ENCODE results near the gene SIPA1L2.
A peak's percentile ranks its signal among the peaks of the same experiment; 100 is the strongest.

SIPA1L2 gene

GRCh38 chr1:232641507-232641906 lies 11.6 kb upstream of the SIPA1L2 start:
- no peak for DNase-seq

GRCh38 chr1:232636799-232637198 lies 6.9 kb upstream of the SIPA1L2 start:
- DNase-seq, result no peak

GRCh38 chr1:232635778-232636356 lies 5.9 kb upstream of the SIPA1L2 start:
- peak; percentile 75 for DNase-seq

DNA sequence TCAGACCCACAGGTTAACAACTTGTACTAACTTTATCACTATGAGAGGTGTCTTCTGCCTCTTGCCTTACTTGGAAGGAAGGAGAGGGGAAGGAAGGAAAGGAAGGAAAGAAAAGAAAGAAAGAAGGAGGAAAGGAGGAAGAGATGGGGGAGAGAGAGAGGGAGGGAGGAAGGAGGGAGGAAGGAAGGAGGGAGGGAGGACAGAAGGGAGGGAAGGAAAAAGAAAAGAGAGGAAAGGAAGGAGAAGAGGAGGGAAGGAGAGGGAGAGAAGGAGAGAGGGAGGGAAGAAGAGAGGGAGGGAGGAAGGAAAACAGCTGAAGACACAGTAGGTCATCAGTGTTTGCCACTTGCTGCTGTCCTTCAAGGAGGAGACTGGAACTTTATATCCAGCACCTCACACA lies 5.3 kb upstream of the SIPA1L2 start:
- DNase-seq, result no peak

GRCh38 chr1:232634096-232634495 lies 4.2 kb upstream of the SIPA1L2 start:
- no peak for DNase-seq

DNA sequence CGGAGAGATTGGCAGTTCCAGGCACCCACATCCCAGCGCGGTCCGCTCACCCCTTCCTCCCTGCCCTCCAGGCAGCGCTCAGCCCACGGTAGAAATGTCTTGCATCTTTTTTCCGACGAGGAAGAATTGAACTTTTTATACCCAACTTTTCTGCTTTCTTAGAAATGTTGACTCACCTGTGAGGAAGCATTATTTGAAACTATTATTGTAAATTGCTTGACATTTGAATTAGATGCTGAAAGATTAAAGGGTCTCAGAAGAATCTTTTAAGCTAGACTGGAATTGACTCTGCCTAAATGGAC lies 912 bp upstream of the SIPA1L2 start:
- no peak for DNase-seq

DNA sequence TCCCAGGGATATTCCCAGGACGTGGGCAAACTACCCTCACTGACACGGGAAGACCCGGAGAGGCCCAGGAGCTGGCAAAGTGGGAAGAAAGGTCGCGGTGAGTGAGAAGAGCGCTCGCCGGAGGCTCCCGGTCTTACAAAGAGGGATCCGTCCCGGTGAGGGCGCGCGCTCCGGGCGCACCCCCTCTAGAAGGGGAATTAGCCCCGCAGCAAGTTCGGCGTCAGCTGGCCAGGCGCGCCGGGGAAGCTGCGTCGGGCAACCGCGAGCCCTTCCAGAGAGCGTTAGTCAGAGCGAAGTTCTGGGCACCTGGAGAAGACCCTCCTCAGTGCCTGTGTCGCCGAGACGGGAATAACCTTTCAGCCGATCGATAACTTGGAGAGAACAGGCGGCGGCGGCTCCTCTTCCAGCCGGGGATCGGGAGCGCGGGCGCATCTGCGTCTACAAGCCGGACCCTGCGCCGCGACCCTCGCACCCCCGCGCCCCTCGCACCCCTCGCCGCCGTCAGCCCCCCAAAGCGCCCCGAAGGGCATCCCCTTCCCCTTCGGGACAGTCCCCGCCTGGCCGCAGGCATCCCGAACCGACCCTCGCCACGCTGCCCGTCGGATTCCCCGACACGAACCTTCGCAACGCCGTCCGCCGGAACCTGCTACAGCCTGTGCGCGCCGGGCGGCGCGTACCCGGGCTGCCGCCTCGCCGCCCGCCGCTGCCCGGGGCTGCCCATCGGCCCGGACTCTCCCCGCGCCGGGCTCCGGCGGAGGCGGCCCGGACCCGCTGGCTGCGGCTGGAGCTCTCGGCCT lies 485 bp downstream of the SIPA1L2 start:
- DNase-seq, result peak; percentile 27

GRCh38 chr1:232628335-232629249 lies 1.3 kb downstream of the SIPA1L2 start:
- DNase-seq, result peak; percentile 20

- peak; percentile 30 for DNase-seq
These were observed 2.1 kb downstream of the SIPA1L2 start for GRCh38 chr1:232627645-232628334.

- no peak for DNase-seq
These were observed 2.8 kb downstream of the SIPA1L2 start for GRCh38 chr1:232627171-232627570.

DNA sequence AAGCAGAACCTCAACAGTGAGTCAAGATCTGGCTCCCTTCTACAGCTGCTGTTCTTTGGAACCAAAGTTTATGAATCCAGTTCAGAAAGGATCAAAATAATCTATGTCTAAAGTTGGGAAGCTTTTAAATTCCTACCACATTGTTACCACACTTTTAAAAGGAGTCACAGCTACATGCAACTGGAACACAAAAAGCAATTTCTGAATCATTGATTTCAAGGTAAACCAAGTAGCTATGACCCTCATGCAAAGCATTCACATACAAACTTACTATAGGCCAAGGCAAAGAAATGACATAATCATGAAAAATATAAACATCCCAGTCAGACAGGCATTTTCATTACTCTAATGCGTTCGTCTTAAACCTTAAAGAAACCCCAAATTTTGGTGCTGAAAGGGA lies 3.5 kb downstream of the SIPA1L2 start:
- DNase-seq, result no peak

- DNase-seq, result no peak
These were observed 4.5 kb downstream of the SIPA1L2 start for GRCh38 chr1:232625319-232625868.

DNA sequence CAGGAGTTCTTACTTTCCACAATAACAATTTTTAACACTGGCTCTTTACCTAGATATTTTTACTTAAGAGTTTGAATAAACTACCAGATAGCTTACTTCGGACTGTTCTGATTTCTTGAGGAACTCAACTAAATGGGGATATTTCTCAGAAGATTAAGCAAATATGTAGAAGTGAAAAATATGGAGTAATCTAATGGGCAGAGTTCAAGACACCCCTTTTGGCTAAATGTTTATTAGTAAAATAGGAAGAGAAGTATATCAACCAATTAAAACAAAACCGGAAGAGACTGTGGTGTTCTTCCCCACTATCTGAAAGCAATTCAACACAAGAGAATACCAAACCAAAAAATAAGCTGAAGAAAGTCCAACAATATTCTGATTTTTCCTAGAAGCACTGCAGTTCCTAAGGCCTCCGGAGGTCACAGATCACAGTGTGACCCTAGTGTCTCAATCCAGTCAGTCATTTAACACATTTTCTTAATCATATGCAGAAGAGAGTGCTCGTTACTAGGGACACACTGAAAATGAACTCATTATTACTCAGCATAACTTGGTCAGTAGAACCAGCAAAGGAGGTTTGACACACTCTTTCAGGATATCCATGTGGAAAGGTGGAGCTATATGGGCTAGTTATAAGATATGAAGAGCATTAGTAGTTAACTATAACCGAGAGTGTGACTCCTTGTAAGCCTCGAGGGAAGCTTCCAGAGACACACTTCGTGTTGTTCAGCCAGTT lies 5.2 kb downstream of the SIPA1L2 start:
- DNase-seq, result no peak

- DNase-seq, result no peak
These were observed 7.0 kb downstream of the SIPA1L2 start for GRCh38 chr1:232622981-232623380.

GRCh38 chr1:232622378-232622777 lies 7.6 kb downstream of the SIPA1L2 start:
- no peak for DNase-seq

DNA sequence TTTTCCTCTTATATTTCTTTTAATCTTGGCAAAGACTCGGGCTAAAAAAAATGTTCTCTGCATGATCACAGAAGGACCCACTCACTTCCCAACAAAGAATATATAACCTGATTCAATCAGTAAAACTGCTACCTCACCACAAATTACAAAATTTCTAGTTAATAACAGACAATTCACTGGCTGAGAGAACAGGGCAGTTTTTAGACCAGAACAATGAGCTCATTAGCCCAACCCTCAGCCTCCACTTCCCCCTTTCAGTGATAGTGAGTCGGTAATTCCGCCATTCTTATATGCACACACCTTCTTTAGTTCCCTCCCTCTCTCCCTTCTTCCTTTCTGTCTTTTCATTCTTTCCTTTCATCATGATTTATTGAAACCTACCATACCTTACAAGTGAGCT lies 8.9 kb downstream of the SIPA1L2 start:
- no peak for DNase-seq

GRCh38 chr1:232620356-232620969 lies 9.5 kb downstream of the SIPA1L2 start:
- peak; percentile 98 for DNase-seq

- no peak for DNase-seq
These were observed 12.7 kb downstream of the SIPA1L2 start for GRCh38 chr1:232617237-232617636.

GRCh38 chr1:232615306-232615800 lies 14.6 kb downstream of the SIPA1L2 start:
- no peak for DNase-seq

GRCh38 chr1:232614811-232615210 lies 15.1 kb downstream of the SIPA1L2 start:
- DNase-seq, result no peak

- no peak for DNase-seq
These were observed 16.1 kb downstream of the SIPA1L2 start for GRCh38 chr1:232613752-232614381.

Measured in NCI-H2227 treated with DMSO at 0.1 percent for 48 hours (cell line).